Measurements from ENCODE around the gene RARS1. TPM values are rescaled to one million over a fixed set of nuclear protein-coding genes. Genes with fewer than 3 reads are reported as not detected.
A peak's percentile ranks its signal among the peaks of the same experiment; 100 is the strongest.

RARS1 gene
- polyA plus RNA-seq, 2 of the 4 experiments (the other 2 are of a cell fraction), result 107 to 142 TPM

GRCh38 chr5:168446983-168447619 is 39.2 kb upstream of the RARS1 start:
- H3K27ac ChIP-seq, result no peak overlapping the region
- H3K4me3 ChIP-seq, result no peak overlapping the region
- TF ChIP-seq MYC (IDR thresholded peaks at IDR 0.05; ENCODE audit: borderline replicate concordance, low read length), result no peak
- no peak for TF ChIP-seq EP300 (IDR thresholded peaks at IDR 0.05)
- TF ChIP-seq MAFK (IDR thresholded peaks at IDR 0.05; ENCODE audit: partially characterized antibody), result peak; percentile 59
- TF ChIP-seq RARB (CRISPR knock-in tag; IDR thresholded peaks at IDR 0.05), result no peak
- no peak for TF ChIP-seq CHD2 (IDR thresholded peaks at IDR 0.05; ENCODE audit: low read length, partially characterized antibody)
- TF ChIP-seq FOSB (CRISPR knock-in tag; IDR thresholded peaks at IDR 0.05), result no peak
- H3K9me3 ChIP-seq, result no peaks in the 10 kb centered on the region
- POLR2A ChIA-PET, result no interaction called here
- DNase-seq (ENCODE audit: low read depth in 1 of 2, low spot score in 1 of 2) (no peak), FAIRE-seq (no peak), ATAC-seq (no peak)
- H3K4me2 ChIP-seq, result no peak overlapping the region
- CTCF ChIA-PET, result interaction anchor here (0.8 kb wide), 1 partner anchor 11 kb away, joined by 4 read pairs; no protein-coding TSS in a partner anchor
- WGBS (ENCODE audit: missing lambda C conversion rate), result 94% methylated on average over 10 of the region's 10 CpGs
- H3K4me1 ChIP-seq, result no peaks in the 10 kb centered on the region

GRCh38 chr5:168447808-168448207 is 38.5 kb upstream of the RARS1 start:
- WGBS (ENCODE audit: missing lambda C conversion rate), result 90% methylated on average over 4 of the region's 4 CpGs
- H3K4me1 ChIP-seq, result no peaks in the 10 kb centered on the region
- H3K27ac ChIP-seq, result no peak overlapping the region; a peak in 1 of 6 replicates
- H3K4me2 ChIP-seq, result no peak overlapping the region
- no peak for ATAC-seq
- no peak overlapping the region for H3K4me3 ChIP-seq
- CTCF ChIA-PET, result no interaction called here
- no peaks in the 10 kb centered on the region for H3K9me3 ChIP-seq
- TF ChIP-seq KDM5A (IDR thresholded peaks at IDR 0.05) (no peak), CEBPB (IDR thresholded peaks at IDR 0.05) (no peak), ZNF302 (CRISPR knock-in tag; IDR thresholded peaks at IDR 0.05) (no peak), CBX8 (IDR thresholded peaks at IDR 0.05) (no peak), EHF (CRISPR knock-in tag; IDR thresholded peaks at IDR 0.05) (no peak), HOXB5 (CRISPR knock-in tag; IDR thresholded peaks at IDR 0.05) (no peak), TP53 (CRISPR knock-in tag; IDR thresholded peaks at IDR 0.05) (no peak), HOXB13 (CRISPR knock-in tag; IDR thresholded peaks at IDR 0.05; ENCODE audit: low read depth) (no peak), EHMT2 (IDR thresholded peaks at IDR 0.05; ENCODE audit: low read depth) (no peak), MAX (IDR thresholded peaks at IDR 0.05) (no peak), RFX5 (IDR thresholded peaks at IDR 0.05) (no peak), TFCP2L1 (CRISPR knock-in tag; IDR thresholded peaks at IDR 0.05) (no peak), EP300 (IDR thresholded peaks at IDR 0.05) (no peak), FOXS1 (CRISPR knock-in tag; IDR thresholded peaks at IDR 0.05) (no peak), KDM1A (IDR thresholded peaks at IDR 0.05; ENCODE audit: low read depth) (no peak), RARB (CRISPR knock-in tag; IDR thresholded peaks at IDR 0.05) (no peak), POLR2AphosphoS2 (conservative IDR thresholded peaks at IDR 0.05; ENCODE audit: low read length) (no peak), CBX2 (IDR thresholded peaks at IDR 0.05; ENCODE audit: borderline replicate concordance, low read depth) (no peak)
- TF ChIP-seq, protein P1, sequence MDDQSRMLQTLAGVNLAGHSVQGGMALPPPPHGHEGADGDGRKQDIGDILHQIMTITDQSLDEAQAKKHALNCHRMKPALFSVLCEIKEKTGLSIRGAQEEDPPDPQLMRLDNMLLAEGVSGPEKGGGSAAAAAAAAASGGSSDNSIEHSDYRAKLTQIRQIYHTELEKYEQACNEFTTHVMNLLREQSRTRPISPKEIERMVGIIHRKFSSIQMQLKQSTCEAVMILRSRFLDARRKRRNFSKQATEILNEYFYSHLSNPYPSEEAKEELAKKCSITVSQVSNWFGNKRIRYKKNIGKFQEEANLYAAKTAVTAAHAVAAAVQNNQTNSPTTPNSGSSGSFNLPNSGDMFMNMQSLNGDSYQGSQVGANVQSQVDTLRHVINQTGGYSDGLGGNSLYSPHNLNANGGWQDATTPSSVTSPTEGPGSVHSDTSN (IDR thresholded peaks at IDR 0.05), result no peak
- DNase-seq (ENCODE audit: low read depth in 1 of 2, low spot score in 1 of 2), result no peak
- FAIRE-seq, result no peak
- POLR2A ChIA-PET, result no interaction called here

DNA sequence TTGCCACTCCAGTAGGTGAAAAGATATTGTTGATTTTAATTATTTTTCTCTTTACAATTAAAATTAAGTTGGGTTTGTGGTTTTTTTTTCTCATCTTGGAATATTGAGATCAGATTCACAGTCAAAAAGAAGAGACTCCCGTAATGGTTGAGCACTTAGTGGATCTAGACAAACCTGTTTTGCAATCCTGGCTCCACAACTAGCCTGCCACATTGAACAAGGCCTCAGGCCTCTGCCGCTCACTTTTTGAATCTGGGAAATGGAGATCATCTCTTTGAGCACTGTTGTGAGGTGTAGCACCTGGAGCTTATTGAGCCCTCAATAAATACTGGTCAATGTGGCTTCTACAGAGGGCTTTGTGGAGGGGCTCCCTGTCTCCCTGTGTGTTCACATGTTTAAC is 37.1 kb upstream of the RARS1 start:
- WGBS (ENCODE audit: missing lambda C conversion rate), result 93% methylated on average over 2 of the region's 2 CpGs
- TF ChIP-seq RFX5 (IDR thresholded peaks at IDR 0.05), result no peak
- no peak for TF ChIP-seq RNF2 (IDR thresholded peaks at IDR 0.05; ENCODE audit: borderline replicate concordance, low read depth)
- no peak for TF ChIP-seq HDAC2 (IDR thresholded peaks at IDR 0.05)
- no peak for TF ChIP-seq HOXB5 (CRISPR knock-in tag; IDR thresholded peaks at IDR 0.05)
- no peak for TF ChIP-seq MYC (IDR thresholded peaks at IDR 0.05; ENCODE audit: borderline replicate concordance, low read length)
- Histone ChIP-seq H3K4me1 (no peaks in the 10 kb centered on the region), H3K4me3 (no peak overlapping the region), H3K9me3 (no peaks in the 10 kb centered on the region), H3K4me2 (no peak overlapping the region), H3K27ac (no peak overlapping the region)
- no peak for FAIRE-seq
- no peak for DNase-seq (ENCODE audit: low read depth in 1 of 2, low spot score in 1 of 2)
- no peak for ATAC-seq
- CTCF ChIA-PET, result interaction anchor here (0.6 to 0.7 kb wide), 2 partner anchors 153 to 853 kb away, joined by 3 read pairs; no protein-coding TSS in a partner anchor
- POLR2A ChIA-PET, result no interaction called here
